Measurements from ENCODE around the gene OR5H14. TPM values are rescaled to one million over a fixed set of nuclear protein-coding genes. Genes with fewer than 3 reads are reported as not detected.

Gene OR5H14
- total RNA-seq, 1 experiment from 2014 or later: not detected

DNA sequence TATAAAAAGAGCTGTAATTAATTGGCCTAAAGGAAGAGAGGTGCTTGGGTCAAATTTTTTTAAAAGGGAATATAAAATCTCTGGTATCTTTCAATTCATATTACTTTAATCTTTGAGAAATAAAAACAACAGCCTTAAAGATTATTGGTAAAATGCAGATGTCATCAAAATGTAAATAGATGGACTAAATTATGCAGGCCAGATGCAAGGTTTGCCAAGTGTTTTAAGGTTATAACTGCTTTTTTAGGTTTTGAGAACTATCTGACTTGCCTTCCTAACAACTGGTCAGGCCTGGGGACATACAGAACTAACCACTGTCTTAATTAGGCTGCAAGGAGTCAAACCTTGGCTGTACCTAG, 36.8 kb upstream of the OR5H14 start:
- in situ Hi-C loops (cut with HindIII; ENCODE audit: low pct_unique_long_range_greater_than_20kb, low sequenced_read_pairs) (no loop called here), intact Hi-C loops (cut with micrococcal nuclease; ENCODE audit: unreplicated experiment) (no loop called here)
- H3K36me3 ChIP-seq (ENCODE audit: control insufficient read depth, insufficient read depth, low read length): no peaks in the 10 kb centered on the region
- CTCF ChIA-PET: no interaction called here
- POLR2A ChIA-PET: no interaction called here
- H3K27me3 ChIP-seq (ENCODE audit: control insufficient read depth, insufficient read depth, low read length): no peaks in the 10 kb centered on the region
- TF ChIP-seq, protein P1, sequence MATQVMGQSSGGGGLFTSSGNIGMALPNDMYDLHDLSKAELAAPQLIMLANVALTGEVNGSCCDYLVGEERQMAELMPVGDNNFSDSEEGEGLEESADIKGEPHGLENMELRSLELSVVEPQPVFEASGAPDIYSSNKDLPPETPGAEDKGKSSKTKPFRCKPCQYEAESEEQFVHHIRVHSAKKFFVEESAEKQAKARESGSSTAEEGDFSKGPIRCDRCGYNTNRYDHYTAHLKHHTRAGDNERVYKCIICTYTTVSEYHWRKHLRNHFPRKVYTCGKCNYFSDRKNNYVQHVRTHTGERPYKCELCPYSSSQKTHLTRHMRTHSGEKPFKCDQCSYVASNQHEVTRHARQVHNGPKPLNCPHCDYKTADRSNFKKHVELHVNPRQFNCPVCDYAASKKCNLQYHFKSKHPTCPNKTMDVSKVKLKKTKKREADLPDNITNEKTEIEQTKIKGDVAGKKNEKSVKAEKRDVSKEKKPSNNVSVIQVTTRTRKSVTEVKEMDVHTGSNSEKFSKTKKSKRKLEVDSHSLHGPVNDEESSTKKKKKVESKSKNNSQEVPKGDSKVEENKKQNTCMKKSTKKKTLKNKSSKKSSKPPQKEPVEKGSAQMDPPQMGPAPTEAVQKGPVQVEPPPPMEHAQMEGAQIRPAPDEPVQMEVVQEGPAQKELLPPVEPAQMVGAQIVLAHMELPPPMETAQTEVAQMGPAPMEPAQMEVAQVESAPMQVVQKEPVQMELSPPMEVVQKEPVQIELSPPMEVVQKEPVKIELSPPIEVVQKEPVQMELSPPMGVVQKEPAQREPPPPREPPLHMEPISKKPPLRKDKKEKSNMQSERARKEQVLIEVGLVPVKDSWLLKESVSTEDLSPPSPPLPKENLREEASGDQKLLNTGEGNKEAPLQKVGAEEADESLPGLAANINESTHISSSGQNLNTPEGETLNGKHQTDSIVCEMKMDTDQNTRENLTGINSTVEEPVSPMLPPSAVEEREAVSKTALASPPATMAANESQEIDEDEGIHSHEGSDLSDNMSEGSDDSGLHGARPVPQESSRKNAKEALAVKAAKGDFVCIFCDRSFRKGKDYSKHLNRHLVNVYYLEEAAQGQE (IDR thresholded peaks at IDR 0.05; ENCODE audit: insufficient read depth in 1 of 2, low read depth in 2 of 2, low read length in 1 of 2): no peak
- TF ChIP-seq, protein P2, sequence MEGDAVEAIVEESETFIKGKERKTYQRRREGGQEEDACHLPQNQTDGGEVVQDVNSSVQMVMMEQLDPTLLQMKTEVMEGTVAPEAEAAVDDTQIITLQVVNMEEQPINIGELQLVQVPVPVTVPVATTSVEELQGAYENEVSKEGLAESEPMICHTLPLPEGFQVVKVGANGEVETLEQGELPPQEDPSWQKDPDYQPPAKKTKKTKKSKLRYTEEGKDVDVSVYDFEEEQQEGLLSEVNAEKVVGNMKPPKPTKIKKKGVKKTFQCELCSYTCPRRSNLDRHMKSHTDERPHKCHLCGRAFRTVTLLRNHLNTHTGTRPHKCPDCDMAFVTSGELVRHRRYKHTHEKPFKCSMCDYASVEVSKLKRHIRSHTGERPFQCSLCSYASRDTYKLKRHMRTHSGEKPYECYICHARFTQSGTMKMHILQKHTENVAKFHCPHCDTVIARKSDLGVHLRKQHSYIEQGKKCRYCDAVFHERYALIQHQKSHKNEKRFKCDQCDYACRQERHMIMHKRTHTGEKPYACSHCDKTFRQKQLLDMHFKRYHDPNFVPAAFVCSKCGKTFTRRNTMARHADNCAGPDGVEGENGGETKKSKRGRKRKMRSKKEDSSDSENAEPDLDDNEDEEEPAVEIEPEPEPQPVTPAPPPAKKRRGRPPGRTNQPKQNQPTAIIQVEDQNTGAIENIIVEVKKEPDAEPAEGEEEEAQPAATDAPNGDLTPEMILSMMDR (IDR thresholded peaks at IDR 0.05): no peak
- TF ChIP-seq TCF7L2 (IDR thresholded peaks at IDR 0.05; ENCODE audit: low read depth, low read length): no peak
- no peak for TF ChIP-seq SIN3A (IDR thresholded peaks at IDR 0.05; ENCODE audit: borderline replicate concordance, insufficient read depth, low read depth, low read length)
- no peak for TF ChIP-seq POLR2AphosphoS5 (IDR thresholded peaks at IDR 0.05; ENCODE audit: low read depth, low read length)
- no peak overlapping the region for H3K27ac ChIP-seq (ENCODE audit: low read length)
- no peak for DNase-seq (ENCODE audit: low read depth, low spot score)
- H3K4me1 ChIP-seq (ENCODE audit: control insufficient read depth, insufficient read depth, low read length): no peaks in the 10 kb centered on the region
- no peak for ATAC-seq
- no peak overlapping the region for H3K4me3 ChIP-seq (ENCODE audit: low read depth in 2 of 2, low read length in 2 of 2)
- H3K9me3 ChIP-seq (ENCODE audit: control insufficient read depth, insufficient read depth, low read depth, low read length): peaks cover 12% of the 10 kb centered on the region; the same call in 1 of the 2 replicates
- no TSS peak for BruUV-seq (replicated peaks)

DNA sequence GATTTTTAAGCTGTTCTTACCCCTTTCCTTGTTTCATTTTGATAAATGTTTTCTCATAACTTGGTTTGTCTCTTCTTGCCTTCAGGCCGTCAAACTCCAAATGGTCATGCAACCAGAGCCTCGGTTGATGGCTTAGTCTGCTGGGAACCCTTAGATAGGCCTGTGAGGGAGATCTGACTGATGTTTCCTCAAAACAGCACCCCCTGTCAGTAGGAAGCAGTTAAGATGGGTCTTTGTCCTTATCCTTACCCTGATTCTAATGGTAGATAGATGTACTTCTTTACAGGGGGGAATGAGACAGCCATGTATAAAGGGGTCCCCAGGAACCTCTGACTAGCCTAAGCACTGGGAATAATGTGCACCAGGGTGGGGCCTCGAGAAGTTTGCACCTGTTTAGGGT, 33.0 kb upstream of the OR5H14 start:
- H3K27me3 ChIP-seq (ENCODE audit: control insufficient read depth, insufficient read depth, low read length): no peaks in the 10 kb centered on the region
- no peak overlapping the region for H3K27ac ChIP-seq (ENCODE audit: low read length)
- no TSS peak for BruUV-seq (replicated peaks)
- TF ChIP-seq, protein P1 (IDR thresholded peaks at IDR 0.05; ENCODE audit: insufficient read depth in 1 of 2, low read depth in 2 of 2, low read length in 1 of 2): no peak
- H3K36me3 ChIP-seq (ENCODE audit: control insufficient read depth, insufficient read depth, low read length): no peaks in the 10 kb centered on the region
- ChIA-PET CTCF (no interaction called here), POLR2A (no interaction called here)
- intact Hi-C loops (cut with micrococcal nuclease; ENCODE audit: unreplicated experiment) (no loop called here), in situ Hi-C loops (cut with HindIII; ENCODE audit: low pct_unique_long_range_greater_than_20kb, low sequenced_read_pairs) (no loop called here)
- no peaks in the 10 kb centered on the region for H3K4me1 ChIP-seq (ENCODE audit: control insufficient read depth, insufficient read depth, low read length)
- H3K4me3 ChIP-seq (ENCODE audit: low read depth in 2 of 2, low read length in 2 of 2): no peak overlapping the region
- DNase-seq (ENCODE audit: low read depth, low spot score) (no peak), ATAC-seq (no peak)
- H3K9me3 ChIP-seq (ENCODE audit: control insufficient read depth, insufficient read depth, low read depth, low read length): peaks cover 12% of the 10 kb centered on the region; the same call in 1 of the 2 replicates
